Astrocyte (in vitro differentiated cells and primary cell): ENCODE data around the gene EXOC3.

Experiments
- CTCF ChIP-seq: IDR thresholded peaks from 2 replicates; pipeline ENCODE4 v1.5.1; 2011; ENCODE audit warnings: low read depth, mild to moderate bottlenecking, inconsistent platforms, low read length, moderate library complexity; ENCODE audit not compliant: insufficient read depth
- EZH2 ChIP-seq: IDR thresholded peaks from 2 replicates; pipeline ENCODE4 v1.6.1; 2012; ENCODE audit warnings: mild to moderate bottlenecking, low read length, inconsistent platforms; ENCODE audit not compliant: insufficient read depth

- TF ChIP-seq CTCF: no peak
- no peak for TF ChIP-seq EZH2
Measured at GRCh38 chr5:458547-459353, 15.8 kb downstream of the EXOC3 start.
